ENCODE measurements around the gene CXorf58. TPM values are rescaled to one million over a fixed set of nuclear protein-coding genes. Genes with fewer than 3 reads are reported as not detected.

Gene CXorf58
- total and polyA plus RNA-seq, 2 of the 8 experiments (the other 6 are each of a cell fraction or from before 2014, with no cell fraction given), result 0.05 TPM; not detected in 1

GRCh38 chrX:23900220-23900797, 7.5 kb upstream of the CXorf58 start:
- H3K36me3 ChIP-seq (ENCODE audit: control insufficient read depth in 2 of 4, insufficient read depth in 4 of 4, low read length in 3 of 4), result no peaks in the 10 kb centered on the region
- H2BK15ac ChIP-seq (ENCODE audit: low read length), result no peak overlapping the region
- no peak overlapping the region for H3K56ac ChIP-seq (replicated peaks; ENCODE audit: insufficient read length, low read depth, low read length)
- H3K4me1 ChIP-seq (replicated peaks in 1 of 4; ENCODE audit: control insufficient read depth in 3 of 4, insufficient read depth in 4 of 4, low read length in 3 of 4), result peaks cover 2 to 6% (median 3%) of the 10 kb centered on the region in 4 experiments; a peak in 3 of 7 replicates
- H2BK120ac ChIP-seq (replicated peaks; ENCODE audit: low read depth, low read length), result no peak overlapping the region
- no peak overlapping the region for H2BK12ac ChIP-seq (ENCODE audit: low read depth, low read length)
- H4K5ac ChIP-seq (ENCODE audit: insufficient read length, low read depth, low read length), result no peak overlapping the region
- peaks cover 0 to 27% of the 10 kb centered on the region in 2 experiments; a peak in 2 of 4 replicates for H3K79me2 ChIP-seq (ENCODE audit: control insufficient read depth in 1 of 2, insufficient read depth in 2 of 2, low read length in 2 of 2)
- no peak overlapping the region for H2BK5ac ChIP-seq (ENCODE audit: low read depth, low read length)
- POLR2A ChIA-PET (ENCODE audit: partially characterized antibody), result interaction anchor here (0.7 kb wide), 1 partner anchor 21 kb away, joined by 3 read pairs; no protein-coding TSS in a partner anchor
- TF ChIP-seq KDM5A (IDR thresholded peaks at IDR 0.05; ENCODE audit: low read length) (no peak), BACH1 (IDR thresholded peaks at IDR 0.05; ENCODE audit: low read length) (no peak), SP1 (IDR thresholded peaks at IDR 0.05; ENCODE audit: low read depth, low read length) (no peak)
- TF ChIP-seq, protein P1, sequence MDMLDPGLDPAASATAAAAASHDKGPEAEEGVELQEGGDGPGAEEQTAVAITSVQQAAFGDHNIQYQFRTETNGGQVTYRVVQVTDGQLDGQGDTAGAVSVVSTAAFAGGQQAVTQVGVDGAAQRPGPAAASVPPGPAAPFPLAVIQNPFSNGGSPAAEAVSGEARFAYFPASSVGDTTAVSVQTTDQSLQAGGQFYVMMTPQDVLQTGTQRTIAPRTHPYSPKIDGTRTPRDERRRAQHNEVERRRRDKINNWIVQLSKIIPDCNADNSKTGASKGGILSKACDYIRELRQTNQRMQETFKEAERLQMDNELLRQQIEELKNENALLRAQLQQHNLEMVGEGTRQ (IDR thresholded peaks at IDR 0.05; ENCODE audit: low read length), result no peak
- no peak for FAIRE-seq
- H3K23me2 ChIP-seq (ENCODE audit: low read depth, low read length), result no peaks in the 10 kb centered on the region
- no peak overlapping the region for H2AK5ac ChIP-seq (ENCODE audit: low read depth, low read length)
- H4K8ac ChIP-seq (ENCODE audit: extremely low read depth, insufficient read depth, low read length), result no peak overlapping the region
- no peak for DNase-seq (ENCODE audit: low read depth in 1 of 2, low spot score in 2 of 2)
- H3K18ac ChIP-seq (ENCODE audit: extremely low read depth, low read length), result no peak overlapping the region
- H3K9me3 ChIP-seq (ENCODE audit: insufficient read depth in 2 of 2, low read depth in 1 of 2, low read length in 1 of 2), result no peaks in the 10 kb centered on the region
- no peak overlapping the region for H4K91ac ChIP-seq (replicated peaks; ENCODE audit: insufficient read length, low read length)
- CTCF ChIA-PET (ENCODE audit: partially characterized antibody), result interaction anchor here (2.4 to 2.7 kb wide), 2 partner anchors 117 to 157 kb away, joined by 16 to 20 read pairs; partner anchors contain the start of genes ACOT9 and SAT1
- no peaks in the 10 kb centered on the region for H3K27me3 ChIP-seq (replicated peaks in 1 of 4; ENCODE audit: control insufficient read depth in 3 of 4, extremely low read depth in 1 of 4, insufficient read depth in 3 of 4, low read length in 3 of 4)
- no peak overlapping the region for H3K4me3 ChIP-seq (ENCODE audit: extremely low read depth in 1 of 4, insufficient read depth in 2 of 4, low read depth in 3 of 4, low read length in 4 of 4)
- no peak overlapping the region for H3K4me2 ChIP-seq (ENCODE audit: insufficient read depth in 1 of 2, low read depth in 2 of 2, low read length in 2 of 2)
- H3K27ac ChIP-seq (ENCODE audit: low read depth, low read length), result no peak overlapping the region
- no peak overlapping the region for H3K4ac ChIP-seq (replicated peaks; ENCODE audit: insufficient read length, low read depth, low read length)
- WGBS, 2 experiments (ENCODE audit: extremely low coverage in 1 of 2, insufficient coverage in 1 of 2, insufficient read length in 1 of 2, insufficient replicate concordance in 2 of 2, low coverage in 1 of 2, low lambda C conversion rate in 2 of 2, missing lambda C conversion rate in 1 of 2), result 92% methylated on average over 4 of the region's 12 CpGs; no CpG with 5 or more reads in 1 of the 2 experiments
- H4K20me1 ChIP-seq (replicated peaks in 1 of 2; ENCODE audit: control insufficient read depth in 1 of 2, insufficient read depth in 2 of 2, low read length in 2 of 2), result no peaks in the 10 kb centered on the region
- H2BK20ac ChIP-seq (ENCODE audit: low read length), result no peak overlapping the region
- H2AFZ ChIP-seq (ENCODE audit: low read length), result no peak overlapping the region
- H3K9ac ChIP-seq (replicated peaks in 1 of 4; ENCODE audit: extremely low read depth in 1 of 4, low read depth in 3 of 4, low read length in 3 of 4), result no peak overlapping the region
- H3K23ac ChIP-seq (ENCODE audit: insufficient read length), result no peak overlapping the region
- H3K14ac ChIP-seq (ENCODE audit: insufficient read length), result no peak overlapping the region
- H3K79me1 ChIP-seq (ENCODE audit: low read depth, low read length), result no peaks in the 10 kb centered on the region
